Vagina (tissue), 2 donors: ENCODE measurements around the gene COL12A1. TPM values are rescaled to one million over a fixed set of nuclear protein-coding genes. Genes with fewer than 3 reads are reported as not detected.

ENCODE experiments used
- DNase-seq, 2 donors: peaks; one replicate each; pipeline ENCODE4 v3.0.0-alpha.2; 2017; ENCODE audit errors: extremely low spot score in 2 of 2
- H3K27ac ChIP-seq: fragments of 200-600 bp; sonication (generic); one replicate; pipeline ENCODE4 v1.5.1; 2019
- H3K27me3 ChIP-seq: fragments of 200-600 bp; sonication (generic); one replicate; pipeline ENCODE4 v1.5.1; 2019
- H3K36me3 ChIP-seq, 2 donors: fragments of 200-600 bp; sonication (generic); one replicate each; pipeline ENCODE4 v1.5.1; 2017 to 2019
- H3K4me1 ChIP-seq: fragments of 200-600 bp; sonication (generic); one replicate; pipeline ENCODE4 v1.5.1; 2019
- H3K4me3 ChIP-seq, 2 donors: fragments of 200-600 bp; sonication (generic); 1 replicate in 1 of 2; 2 replicates in 1 of 2; pipeline ENCODE4 v1.5.1; 2016 to 2019
- H3K9me3 ChIP-seq: fragments of 200-600 bp; sonication (generic); one replicate; pipeline ENCODE4 v1.5.1; 2019
- POLR2A ChIP-seq, 2 donors: fragments of 450-650 bp; IDR thresholded peaks; one replicate each; pipeline ENCODE4 v1.6.1; 2017; ENCODE audit warnings: antibody characterized with exemption in 2 of 2, mild to moderate bottlenecking in 2 of 2, moderate library complexity in 2 of 2
- POLR2AphosphoS5 ChIP-seq, 2 donors: sonication (generic); formaldehyde crosslinking; IDR thresholded peaks; one replicate each; pipeline ENCODE4 v1.9.0; 2017; ENCODE audit warnings: antibody characterized with exemption in 2 of 2, mild to moderate bottlenecking in 2 of 2, low read depth in 1 of 2; ENCODE audit not compliant: insufficient read depth in 1 of 2
- intact Hi-C: fragments of 100-400 bp; cut with DNase I; formaldehyde crosslinking; loops from one replicate; pipeline ENCODE4 v1.15.1; 2023
- total RNA-seq: library from RNA; depleted of rRNA; stranded (reverse); fragments of >200 nt; gene quantifications from one replicate; pipeline ENCODE4 v1.2.3, GENCODE V29; 2016
- TF ChIP-seq, protein P1 (sequence below), 3 experiments: fragments of 450-650 bp in 2 of 3; fragments of 200-600 bp in 1 of 3; sonication (generic) in 1 of 3; IDR thresholded peaks; one replicate each; pipeline ENCODE4 v1.5.1; 2017 to 2019; ENCODE audit warnings: antibody characterized with exemption in 3 of 3, mild to moderate bottlenecking in 2 of 3, moderate library complexity in 2 of 3

The COL12A1 gene
- total RNA-seq, 1 donor from 2014 or later, result 130 TPM

GRCh38 chr6:75149696-75150095 is 56.2 kb downstream of the COL12A1 start:
- H3K9me3 ChIP-seq, result no peaks in the 10 kb centered on the region
- H3K27me3 ChIP-seq, result no peaks in the 10 kb centered on the region
- H3K27ac ChIP-seq, result no peak overlapping the region
- no peak overlapping the region for H3K4me3 ChIP-seq
- H3K36me3 ChIP-seq, result peaks cover 0 to 4% of the 10 kb centered on the region in 2 donors
- no peak for DNase-seq
- no peak for TF ChIP-seq POLR2A (IDR thresholded peaks at IDR 0.05)
- no peak for TF ChIP-seq POLR2AphosphoS5 (IDR thresholded peaks at IDR 0.05; ENCODE audit: insufficient read depth in 1 of 2, low read depth in 1 of 2)
- TF ChIP-seq, protein P1, sequence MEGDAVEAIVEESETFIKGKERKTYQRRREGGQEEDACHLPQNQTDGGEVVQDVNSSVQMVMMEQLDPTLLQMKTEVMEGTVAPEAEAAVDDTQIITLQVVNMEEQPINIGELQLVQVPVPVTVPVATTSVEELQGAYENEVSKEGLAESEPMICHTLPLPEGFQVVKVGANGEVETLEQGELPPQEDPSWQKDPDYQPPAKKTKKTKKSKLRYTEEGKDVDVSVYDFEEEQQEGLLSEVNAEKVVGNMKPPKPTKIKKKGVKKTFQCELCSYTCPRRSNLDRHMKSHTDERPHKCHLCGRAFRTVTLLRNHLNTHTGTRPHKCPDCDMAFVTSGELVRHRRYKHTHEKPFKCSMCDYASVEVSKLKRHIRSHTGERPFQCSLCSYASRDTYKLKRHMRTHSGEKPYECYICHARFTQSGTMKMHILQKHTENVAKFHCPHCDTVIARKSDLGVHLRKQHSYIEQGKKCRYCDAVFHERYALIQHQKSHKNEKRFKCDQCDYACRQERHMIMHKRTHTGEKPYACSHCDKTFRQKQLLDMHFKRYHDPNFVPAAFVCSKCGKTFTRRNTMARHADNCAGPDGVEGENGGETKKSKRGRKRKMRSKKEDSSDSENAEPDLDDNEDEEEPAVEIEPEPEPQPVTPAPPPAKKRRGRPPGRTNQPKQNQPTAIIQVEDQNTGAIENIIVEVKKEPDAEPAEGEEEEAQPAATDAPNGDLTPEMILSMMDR (IDR thresholded peaks at IDR 0.05), result no peak
- H3K4me1 ChIP-seq, result peaks cover 4% of the 10 kb centered on the region
- intact Hi-C loops, result no loop called here

DNA sequence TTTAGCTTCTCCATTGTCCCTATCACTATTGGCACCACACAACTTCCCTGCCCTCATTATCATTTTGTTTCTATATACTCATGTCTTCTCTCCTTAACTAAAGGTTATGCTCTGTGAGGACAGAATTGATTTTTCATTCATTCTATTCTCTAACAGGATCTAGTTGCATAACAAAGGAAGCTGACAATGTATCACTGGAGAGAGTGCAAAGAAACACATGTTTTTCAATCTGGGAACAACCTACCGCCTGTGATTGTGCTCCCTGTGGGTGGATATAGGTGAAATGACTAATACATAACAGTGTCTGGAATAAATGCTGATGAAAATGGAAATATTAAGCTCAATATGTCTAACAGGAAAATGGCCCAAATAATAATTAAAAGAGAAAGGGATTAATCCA is 56.6 kb downstream of the COL12A1 start:
- intact Hi-C loops, result no loop called here
- TF ChIP-seq POLR2AphosphoS5 (IDR thresholded peaks at IDR 0.05; ENCODE audit: insufficient read depth in 1 of 2, low read depth in 1 of 2), result no peak
- TF ChIP-seq POLR2A (IDR thresholded peaks at IDR 0.05), result no peak
- TF ChIP-seq, protein P1 (IDR thresholded peaks at IDR 0.05), result no peak
- H3K4me3 ChIP-seq, result no peak overlapping the region
- H3K36me3 ChIP-seq, result peaks cover 0 to 4% of the 10 kb centered on the region in 2 donors
- H3K27me3 ChIP-seq, result no peaks in the 10 kb centered on the region
- H3K27ac ChIP-seq, result no peak overlapping the region
- DNase-seq, result no peak
- no peaks in the 10 kb centered on the region for H3K9me3 ChIP-seq
- H3K4me1 ChIP-seq, result peaks cover 4% of the 10 kb centered on the region

- no peak for DNase-seq
- intact Hi-C loops, result no loop called here
- TF ChIP-seq POLR2A (IDR thresholded peaks at IDR 0.05) (no peak), POLR2AphosphoS5 (IDR thresholded peaks at IDR 0.05; ENCODE audit: insufficient read depth in 1 of 2, low read depth in 1 of 2) (no peak)
- TF ChIP-seq, protein P1 (IDR thresholded peaks at IDR 0.05), result no peak
- H3K36me3 ChIP-seq, result peaks cover 0 to 4% of the 10 kb centered on the region in 2 donors
- no peaks in the 10 kb centered on the region for H3K27me3 ChIP-seq
- H3K4me1 ChIP-seq, result peaks cover 4% of the 10 kb centered on the region
- no peak overlapping the region for H3K4me3 ChIP-seq
- H3K9me3 ChIP-seq, result no peaks in the 10 kb centered on the region
- H3K27ac ChIP-seq, result no peak overlapping the region
Measured at GRCh38 chr6:75147512-75147911, 58.3 kb downstream of the COL12A1 start.

- intact Hi-C loops, result no loop called here
- Histone ChIP-seq H3K27ac (no peak overlapping the region), H3K4me1 (peaks cover 4% of the 10 kb centered on the region), H3K27me3 (no peaks in the 10 kb centered on the region), H3K36me3 (no peaks in the 10 kb centered on the region), H3K9me3 (no peaks in the 10 kb centered on the region), H3K4me3 (no peak overlapping the region)
- DNase-seq, result no peak
- TF ChIP-seq, protein P1 (IDR thresholded peaks at IDR 0.05), result no peak
- no peak for TF ChIP-seq POLR2A (IDR thresholded peaks at IDR 0.05)
- TF ChIP-seq POLR2AphosphoS5 (IDR thresholded peaks at IDR 0.05; ENCODE audit: insufficient read depth in 1 of 2, low read depth in 1 of 2), result no peak
Measured at GRCh38 chr6:75145976-75146375, 59.9 kb downstream of the COL12A1 start.

DNA sequence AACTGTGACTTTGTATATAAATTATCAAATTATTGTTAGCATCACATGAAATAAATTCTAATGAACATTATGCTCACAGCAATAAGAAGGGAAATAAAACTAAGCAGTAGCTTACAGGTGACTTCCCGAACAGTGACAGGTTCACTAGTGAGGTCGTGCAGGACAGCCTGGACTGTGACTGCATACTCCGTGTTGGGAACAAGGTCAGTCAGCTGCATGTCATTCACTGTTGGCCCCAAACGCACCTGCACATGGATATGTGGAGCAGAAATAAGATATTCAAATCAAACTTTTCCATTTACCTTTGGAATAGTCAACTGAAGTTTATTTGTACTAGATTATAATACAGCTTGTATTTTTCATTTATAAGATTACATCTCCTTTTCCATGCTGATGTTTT is 60.6 kb downstream of the COL12A1 start:
- peaks cover 4% of the 10 kb centered on the region for H3K4me1 ChIP-seq
- intact Hi-C loops, result no loop called here
- no peaks in the 10 kb centered on the region for H3K27me3 ChIP-seq
- no peaks in the 10 kb centered on the region for H3K9me3 ChIP-seq
- H3K4me3 ChIP-seq, result no peak overlapping the region
- H3K36me3 ChIP-seq, result no peaks in the 10 kb centered on the region
- DNase-seq, result no peak
- no peak overlapping the region for H3K27ac ChIP-seq
- TF ChIP-seq POLR2A (IDR thresholded peaks at IDR 0.05) (no peak), POLR2AphosphoS5 (IDR thresholded peaks at IDR 0.05; ENCODE audit: insufficient read depth in 1 of 2, low read depth in 1 of 2) (no peak)
- TF ChIP-seq, protein P1 (IDR thresholded peaks at IDR 0.05), result no peak
